Esophagus muscularis mucosa (tissue), 4 donors: ENCODE results near the gene CINP. TPM values are rescaled to one million over a fixed set of nuclear protein-coding genes. Genes with fewer than 3 reads are reported as not detected.

Source experiments
- DNase-seq: peaks from one replicate; pipeline ENCODE4 v3.0.0-alpha.2; 2017; ENCODE audit errors: extremely low spot score
- H3K27ac ChIP-seq, 4 donors: fragments of 200-600 bp; sonication (generic); replicated peaks in 1 of 4; 1 replicate in 3 of 4; 2 replicates in 1 of 4; pipeline ENCODE4 v1.5.1; 2016 to 2019; ENCODE audit warnings: mild to moderate bottlenecking in 1 of 4
- H3K27me3 ChIP-seq, 4 donors: fragments of 200-600 bp; sonication (generic); one replicate each; pipeline versions ENCODE4 v1.5.1 to v1.6.0; 2016 to 2019
- H3K36me3 ChIP-seq, 4 donors: fragments of 200-600 bp; sonication (generic); one replicate each; pipeline ENCODE4 v1.5.1; 2016 to 2019
- H3K4me1 ChIP-seq, 4 donors: fragments of 200-600 bp; sonication (generic); one replicate each; pipeline ENCODE4 v1.5.1; 2016 to 2019
- H3K4me3 ChIP-seq, 4 donors: fragments of 200-600 bp; sonication (generic); 1 replicate in 2 of 4; 2 replicates in 2 of 4; pipeline ENCODE4 v1.5.1; 2016 to 2019; ENCODE audit warnings: mild to moderate bottlenecking in 4 of 4, moderate library complexity in 1 of 4
- H3K9me3 ChIP-seq, 4 donors: fragments of 200-600 bp; sonication (generic); 1 replicate in 3 of 4; 2 replicates in 1 of 4; pipeline ENCODE4 v1.5.1; 2016 to 2019
- EP300 ChIP-seq: sonication (generic); formaldehyde crosslinking; IDR thresholded peaks from one replicate; pipeline ENCODE4 v1.6.1; 2017; ENCODE audit warnings: antibody characterized with exemption
- POLR2A ChIP-seq: fragments of 450-650 bp; IDR thresholded peaks from one replicate; pipeline ENCODE4 v1.6.1; 2017; ENCODE audit warnings: antibody characterized with exemption, moderate library complexity, mild to moderate bottlenecking, low read depth
- POLR2AphosphoS5 ChIP-seq, 2 donors: sonication (generic); formaldehyde crosslinking; IDR thresholded peaks; one replicate each; pipeline ENCODE4 v1.6.1; 2017; ENCODE audit warnings: antibody characterized with exemption in 2 of 2
- WGBS: methylation state at CpG from one replicate; pipeline ENCODE4 v1.1.5; 2018; 5-methylcytosine and 5-hydroxymethylcytosine counted together
- intact Hi-C: fragments of 100-400 bp; cut with DNase I; formaldehyde crosslinking; loops from one replicate; pipeline ENCODE4 v1.15.1; 2023
- total RNA-seq, 4 donors: library from RNA; depleted of rRNA; stranded (reverse); fragments of >200 nt; gene quantifications; one replicate each; pipeline versions ENCODE4 v1.1.0 to v1.2.1, GENCODE V29; 2016
- TF ChIP-seq, protein P1 (sequence below), 3 experiments: fragments of 200-600 bp in 2 of 3; fragments of 450-650 bp in 1 of 3; sonication (generic) in 2 of 3; IDR thresholded peaks; one replicate each; pipeline ENCODE4 v1.5.1; 2017 to 2019; ENCODE audit warnings: antibody characterized with exemption in 3 of 3, mild to moderate bottlenecking in 2 of 3, moderate library complexity in 1 of 3

CINP gene
- total RNA-seq, 4 donors from 2014 or later: 21.6 to 27.7 (median 25.4) TPM

DNA sequence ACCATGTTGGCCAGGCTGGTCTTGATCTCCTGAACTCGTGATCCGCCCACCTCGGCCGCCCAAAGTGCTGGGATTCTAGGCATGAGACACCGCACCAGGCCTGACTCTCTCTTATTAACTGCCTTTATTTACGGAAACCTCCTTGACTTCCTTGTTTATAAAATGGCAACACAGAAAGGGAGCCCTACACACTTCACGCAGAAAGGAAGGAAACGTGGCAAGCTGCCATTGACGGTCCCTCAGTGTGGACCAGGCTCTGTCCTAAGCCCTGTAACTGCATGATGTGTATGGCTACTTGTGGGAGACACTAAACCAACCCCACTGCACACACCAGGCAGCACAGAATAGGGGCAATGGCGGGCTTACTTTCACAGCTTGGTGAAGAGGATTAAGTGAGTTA, 11.7 kb downstream of the CINP start:
- WGBS: 76% methylated on average over 7 of the region's 10 CpGs
- no peak overlapping the region for H3K4me3 ChIP-seq
- intact Hi-C loops: no loop called here
- H3K36me3 ChIP-seq: peaks cover 66 to 98% (median 88%) of the 10 kb centered on the region in 4 donors
- peak overlapping the region; percentile 28 to 63 (median 41) for H3K27ac ChIP-seq
- DNase-seq: no peak
- no peaks in the 10 kb centered on the region for H3K27me3 ChIP-seq
- peaks cover 0 to 14% (median 2%) of the 10 kb centered on the region in 4 donors for H3K4me1 ChIP-seq
- H3K9me3 ChIP-seq: no peaks in the 10 kb centered on the region
- TF ChIP-seq POLR2A: no peak
- no peak for TF ChIP-seq EP300
- TF ChIP-seq, protein P1, sequence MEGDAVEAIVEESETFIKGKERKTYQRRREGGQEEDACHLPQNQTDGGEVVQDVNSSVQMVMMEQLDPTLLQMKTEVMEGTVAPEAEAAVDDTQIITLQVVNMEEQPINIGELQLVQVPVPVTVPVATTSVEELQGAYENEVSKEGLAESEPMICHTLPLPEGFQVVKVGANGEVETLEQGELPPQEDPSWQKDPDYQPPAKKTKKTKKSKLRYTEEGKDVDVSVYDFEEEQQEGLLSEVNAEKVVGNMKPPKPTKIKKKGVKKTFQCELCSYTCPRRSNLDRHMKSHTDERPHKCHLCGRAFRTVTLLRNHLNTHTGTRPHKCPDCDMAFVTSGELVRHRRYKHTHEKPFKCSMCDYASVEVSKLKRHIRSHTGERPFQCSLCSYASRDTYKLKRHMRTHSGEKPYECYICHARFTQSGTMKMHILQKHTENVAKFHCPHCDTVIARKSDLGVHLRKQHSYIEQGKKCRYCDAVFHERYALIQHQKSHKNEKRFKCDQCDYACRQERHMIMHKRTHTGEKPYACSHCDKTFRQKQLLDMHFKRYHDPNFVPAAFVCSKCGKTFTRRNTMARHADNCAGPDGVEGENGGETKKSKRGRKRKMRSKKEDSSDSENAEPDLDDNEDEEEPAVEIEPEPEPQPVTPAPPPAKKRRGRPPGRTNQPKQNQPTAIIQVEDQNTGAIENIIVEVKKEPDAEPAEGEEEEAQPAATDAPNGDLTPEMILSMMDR (IDR thresholded peaks at IDR 0.05): no peak
- no peak for TF ChIP-seq POLR2AphosphoS5 (IDR thresholded peaks at IDR 0.05)

DNA sequence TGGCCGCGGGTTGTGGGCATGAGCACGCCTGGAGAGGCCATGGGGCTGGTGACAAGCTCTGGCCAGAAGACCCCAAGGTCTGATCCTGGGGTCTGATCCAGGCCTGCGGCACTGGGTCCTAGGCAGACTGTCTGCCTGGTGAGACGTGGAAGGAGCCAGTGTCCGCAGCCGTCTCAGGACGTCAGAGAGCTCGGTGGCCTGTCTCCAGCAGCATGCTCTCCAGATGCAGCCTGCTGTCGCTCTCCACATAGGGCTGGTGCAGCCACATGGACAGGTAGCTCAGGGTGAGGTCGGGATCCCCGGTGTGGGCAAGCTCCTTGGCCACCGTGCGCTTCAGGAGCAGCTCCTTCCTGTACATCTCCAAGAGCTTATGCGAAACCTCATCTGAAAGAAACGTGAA, 14.3 kb downstream of the CINP start:
- Histone ChIP-seq H3K9me3 (no peaks in the 10 kb centered on the region), H3K27ac (no peak overlapping the region), H3K36me3 (peaks cover 60 to 98% (median 88%) of the 10 kb centered on the region in 4 donors), H3K27me3 (no peaks in the 10 kb centered on the region), H3K4me3 (no peak overlapping the region), H3K4me1 (peaks cover 0 to 14% (median 2%) of the 10 kb centered on the region in 4 donors)
- 93% methylated on average over 11 of the region's 16 CpGs for WGBS
- intact Hi-C loops: no loop called here
- TF ChIP-seq, protein P1 (IDR thresholded peaks at IDR 0.05): no peak
- TF ChIP-seq POLR2A: no peak
- no peak for TF ChIP-seq POLR2AphosphoS5 (IDR thresholded peaks at IDR 0.05)
- TF ChIP-seq EP300: no peak
- DNase-seq: no peak

DNA sequence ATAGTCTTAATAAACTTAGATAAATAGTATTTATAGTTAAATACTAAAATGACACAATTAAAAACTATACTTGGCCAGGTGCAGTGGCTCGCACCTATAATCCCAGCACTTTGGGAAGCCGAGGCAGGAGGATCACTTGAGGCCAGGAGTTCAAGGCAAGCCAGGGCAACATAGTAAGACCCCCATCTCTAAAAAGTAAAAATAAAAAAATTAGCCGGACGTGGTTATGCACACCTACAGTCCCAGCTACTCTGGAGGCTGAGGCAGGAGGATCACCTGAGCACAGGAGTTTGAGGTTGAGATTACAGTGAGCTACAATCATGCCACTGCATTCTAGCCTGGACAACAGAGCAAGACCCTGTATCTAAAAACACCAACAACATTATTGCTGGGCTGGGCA, 16.0 kb downstream of the CINP start:
- Histone ChIP-seq H3K27me3 (no peaks in the 10 kb centered on the region), H3K4me1 (peaks cover 0 to 9% (median 0%) of the 10 kb centered on the region in 4 donors), H3K27ac (no peak overlapping the region), H3K36me3 (peaks cover 59 to 98% (median 91%) of the 10 kb centered on the region in 4 donors), H3K9me3 (no peaks in the 10 kb centered on the region), H3K4me3 (no peak overlapping the region)
- intact Hi-C loops: no loop called here
- no peak for DNase-seq
- TF ChIP-seq, protein P1 (IDR thresholded peaks at IDR 0.05): no peak
- TF ChIP-seq POLR2A: no peak
- TF ChIP-seq POLR2AphosphoS5 (IDR thresholded peaks at IDR 0.05): no peak
- no peak for TF ChIP-seq EP300
- 97% methylated on average over 4 of the region's 4 CpGs for WGBS

DNA sequence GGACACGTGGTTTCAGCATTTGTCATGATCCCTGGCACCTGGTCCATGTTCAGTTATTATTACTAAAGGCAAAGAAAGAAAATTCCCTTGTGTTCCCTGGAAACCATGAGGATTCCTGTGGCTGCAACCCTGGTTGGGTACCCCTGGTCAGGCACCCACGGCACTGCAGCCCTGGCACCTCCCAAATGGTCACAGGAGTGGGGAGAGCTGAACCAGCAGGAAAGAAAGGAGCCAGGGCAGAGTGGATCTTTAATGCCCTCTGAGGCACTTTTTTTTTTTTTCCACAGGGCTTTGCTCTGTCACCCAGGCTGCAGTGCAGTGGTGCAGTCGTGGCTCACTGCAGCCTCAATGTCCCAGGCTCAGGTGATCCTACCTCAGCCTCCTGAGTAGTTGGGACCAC, 17.5 kb downstream of the CINP start:
- Histone ChIP-seq H3K36me3 (peaks cover 56 to 98% (median 96%) of the 10 kb centered on the region in 4 donors), H3K4me1 (no peaks in the 10 kb centered on the region), H3K27me3 (no peaks in the 10 kb centered on the region), H3K4me3 (no peak overlapping the region), H3K9me3 (no peaks in the 10 kb centered on the region), H3K27ac (no peak overlapping the region)
- intact Hi-C loops: no loop called here
- WGBS: 81% methylated on average over 3 of the region's 3 CpGs
- DNase-seq: no peak
- TF ChIP-seq, protein P1 (IDR thresholded peaks at IDR 0.05): no peak
- no peak for TF ChIP-seq POLR2AphosphoS5 (IDR thresholded peaks at IDR 0.05)

DNA sequence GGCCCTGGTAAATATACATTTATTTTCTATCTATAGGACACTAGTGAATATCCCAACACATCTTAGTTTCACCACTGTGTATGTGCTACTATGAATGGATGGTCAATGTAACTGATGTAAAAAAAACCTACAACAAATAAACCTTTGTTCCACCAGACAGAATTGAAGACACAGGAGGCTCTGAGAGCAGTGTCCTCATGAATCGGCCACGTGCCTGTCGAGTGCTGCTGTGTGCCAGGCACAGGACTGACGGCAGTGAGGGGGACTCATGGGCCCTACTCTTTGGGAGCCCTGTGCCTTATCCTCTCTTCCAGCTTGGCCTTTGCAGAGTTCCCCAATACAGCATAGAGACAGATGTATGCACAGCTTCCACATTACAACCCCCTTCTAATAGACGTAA, 18.2 kb downstream of the CINP start:
- DNase-seq: no peak

More for the DNA sequence above, 18.2 kb downstream of the CINP start:
- intact Hi-C loops: loop anchor here (5.0 kb wide), 1 partner anchor 343 kb away; no protein-coding TSS in a partner anchor
- TF ChIP-seq POLR2A (no peak), EP300 (no peak), POLR2AphosphoS5 (IDR thresholded peaks at IDR 0.05) (no peak)
- TF ChIP-seq, protein P1 (IDR thresholded peaks at IDR 0.05): no peak
- no peaks in the 10 kb centered on the region for H3K9me3 ChIP-seq
- H3K27me3 ChIP-seq: no peaks in the 10 kb centered on the region
- H3K27ac ChIP-seq: no peak overlapping the region
- peaks cover 54 to 98% (median 96%) of the 10 kb centered on the region in 4 donors for H3K36me3 ChIP-seq
- H3K4me1 ChIP-seq: no peaks in the 10 kb centered on the region
- 69% methylated on average over 4 of the region's 5 CpGs for WGBS
- no peak overlapping the region for H3K4me3 ChIP-seq
